Measurements from ENCODE around the gene U2SURP. TPM values are rescaled to one million over a fixed set of nuclear protein-coding genes. Genes with fewer than 3 reads are reported as not detected.

U2SURP gene
- total RNA-seq, 1 experiment from 2014 or later, result 132 TPM

DNA sequence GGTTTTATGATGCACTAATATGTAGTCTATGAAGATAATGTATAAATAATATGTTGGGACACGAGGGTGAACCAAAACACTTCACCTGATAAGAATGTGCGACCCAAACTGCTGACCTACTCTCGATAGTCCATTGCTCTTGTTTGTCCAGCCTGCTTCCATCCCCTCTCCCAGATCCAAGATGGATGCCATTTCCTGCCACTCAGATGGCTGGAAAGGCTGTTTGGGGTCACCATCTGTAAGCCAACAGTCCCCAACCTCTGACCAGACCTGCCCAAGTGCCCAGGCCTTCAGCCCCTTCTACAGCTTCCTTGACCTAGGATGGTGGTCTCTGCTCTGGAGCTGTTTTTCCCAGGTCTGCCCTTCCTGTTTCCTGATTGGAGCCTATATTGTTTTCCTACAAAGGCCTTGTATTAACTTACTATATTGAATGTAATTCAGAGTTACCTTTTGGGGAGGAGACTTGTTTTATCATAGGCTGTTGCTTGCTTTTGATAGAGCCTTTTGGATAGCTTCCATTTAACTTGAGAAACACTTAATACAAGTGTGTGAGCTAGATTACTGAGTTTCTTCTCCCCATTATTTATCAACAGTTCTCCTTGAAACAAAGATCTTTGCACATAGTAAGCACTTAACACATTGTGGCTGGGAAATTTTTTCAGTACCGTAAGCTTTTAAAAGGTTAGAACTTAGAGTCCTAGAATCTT, 32.9 kb upstream of the U2SURP start:
- no peak for ATAC-seq

DNA sequence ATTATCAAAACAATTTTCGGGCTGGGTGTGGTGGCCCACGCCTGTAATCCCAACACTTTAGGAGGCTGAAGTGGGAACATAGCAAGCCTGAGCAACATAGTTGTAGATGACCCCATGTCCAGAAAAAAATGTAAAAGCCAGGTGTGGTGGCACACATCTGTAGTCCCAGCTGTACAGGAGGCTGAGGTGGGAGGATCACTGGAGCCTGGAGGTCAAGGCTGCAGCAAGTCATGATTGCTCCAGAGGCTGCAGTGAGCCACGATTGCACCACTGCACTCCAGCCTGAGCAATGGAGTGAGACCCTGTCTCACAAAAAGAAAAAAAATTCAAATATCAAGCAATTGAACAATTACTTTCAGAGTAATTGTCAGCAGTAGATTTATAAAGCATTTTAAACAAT, 29.9 kb upstream of the U2SURP start:
- Histone ChIP-seq H3K27me3 (ENCODE audit: insufficient read depth, low read length) (no peaks in the 10 kb centered on the region), H3K9ac (ENCODE audit: low read length) (no peak overlapping the region), H2AFZ (ENCODE audit: low read depth, low read length, poor library complexity, severe bottlenecking) (no peak overlapping the region), H4K20me1 (ENCODE audit: insufficient read depth) (no peaks in the 10 kb centered on the region), H3K9me3 (ENCODE audit: control insufficient read depth in 1 of 2, insufficient read depth in 1 of 2, low read depth in 1 of 2, low read length in 2 of 2) (no peaks in the 10 kb centered on the region), H3K4me3 (replicated peaks in 1 of 2; ENCODE audit: low read depth in 1 of 2, low read length in 2 of 2) (no peak overlapping the region), H3K4me1 (ENCODE audit: control insufficient read depth in 1 of 2, insufficient read depth in 2 of 2, low read length in 2 of 2) (peaks cover 2 to 9% of the 10 kb centered on the region in 2 experiments; a peak in 3 of 4 replicates), H3K9me2 (ENCODE audit: insufficient read depth) (no peaks in the 10 kb centered on the region), H3K79me2 (ENCODE audit: insufficient read depth, low read length) (no peaks in the 10 kb centered on the region), H3K27ac (ENCODE audit: low read depth, low read length) (no peak overlapping the region), H3K4me2 (ENCODE audit: low read length) (no peak overlapping the region), H3K36me3 (ENCODE audit: control insufficient read depth in 1 of 2, insufficient read depth in 2 of 2, low read length in 2 of 2) (no peaks in the 10 kb centered on the region)
- intact Hi-C loops (cut with micrococcal nuclease), result no loop called here
- ATAC-seq, result no peak
- DNase-seq (ENCODE audit: low read depth, low spot score), result no peak
- ChIA-PET RAD21 (ENCODE audit: low non-redundant PET in 1 of 2, low total read pairs in 2 of 2, uncharacterized antibody in 2 of 2, unreplicated experiment in 2 of 2) (no interaction called here), POLR2A (no interaction called here), CTCF (no interaction called here)
- TF ChIP-seq SP1 (IDR thresholded peaks at IDR 0.05; ENCODE audit: low read depth) (no peak), SRF (IDR thresholded peaks at IDR 0.05; ENCODE audit: low read depth) (no peak)
- TF ChIP-seq, protein P1, sequence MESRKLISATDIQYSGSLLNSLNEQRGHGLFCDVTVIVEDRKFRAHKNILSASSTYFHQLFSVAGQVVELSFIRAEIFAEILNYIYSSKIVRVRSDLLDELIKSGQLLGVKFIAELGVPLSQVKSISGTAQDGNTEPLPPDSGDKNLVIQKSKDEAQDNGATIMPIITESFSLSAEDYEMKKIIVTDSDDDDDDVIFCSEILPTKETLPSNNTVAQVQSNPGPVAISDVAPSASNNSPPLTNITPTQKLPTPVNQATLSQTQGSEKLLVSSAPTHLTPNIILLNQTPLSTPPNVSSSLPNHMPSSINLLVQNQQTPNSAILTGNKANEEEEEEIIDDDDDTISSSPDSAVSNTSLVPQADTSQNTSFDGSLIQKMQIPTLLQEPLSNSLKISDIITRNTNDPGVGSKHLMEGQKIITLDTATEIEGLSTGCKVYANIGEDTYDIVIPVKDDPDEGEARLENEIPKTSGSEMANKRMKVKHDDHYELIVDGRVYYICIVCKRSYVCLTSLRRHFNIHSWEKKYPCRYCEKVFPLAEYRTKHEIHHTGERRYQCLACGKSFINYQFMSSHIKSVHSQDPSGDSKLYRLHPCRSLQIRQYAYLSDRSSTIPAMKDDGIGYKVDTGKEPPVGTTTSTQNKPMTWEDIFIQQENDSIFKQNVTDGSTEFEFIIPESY (IDR thresholded peaks at IDR 0.05; ENCODE audit: extremely low read depth, insufficient replicate concordance, low read length), result no peak
- no TSS peak for BruUV-seq (replicated peaks)

More for the DNA sequence above, 32.9 kb upstream of the U2SURP start:
- CTCF ChIA-PET, result interaction anchor here (0.8 to 1.3 kb wide), 2 partner anchors 19 to 140 kb away, joined by 3 to 5 read pairs; no protein-coding TSS in a partner anchor
- H3K4me1 ChIP-seq (ENCODE audit: control insufficient read depth in 1 of 2, insufficient read depth in 2 of 2, low read length in 2 of 2), result no peaks in the 10 kb centered on the region
- H3K9me2 ChIP-seq (ENCODE audit: insufficient read depth), result no peaks in the 10 kb centered on the region
- no peaks in the 10 kb centered on the region for H3K79me2 ChIP-seq (ENCODE audit: insufficient read depth, low read length)
- no peaks in the 10 kb centered on the region for H4K20me1 ChIP-seq (ENCODE audit: insufficient read depth)
- no peak overlapping the region for H3K9ac ChIP-seq (ENCODE audit: low read length)
- no peaks in the 10 kb centered on the region for H3K9me3 ChIP-seq (ENCODE audit: control insufficient read depth in 1 of 2, insufficient read depth in 1 of 2, low read depth in 1 of 2, low read length in 2 of 2)
- H2AFZ ChIP-seq (ENCODE audit: low read depth, low read length, poor library complexity, severe bottlenecking), result peak overlapping the region; percentile 81
- BruUV-seq (replicated peaks), result no TSS peak
- TF ChIP-seq, protein P2, sequence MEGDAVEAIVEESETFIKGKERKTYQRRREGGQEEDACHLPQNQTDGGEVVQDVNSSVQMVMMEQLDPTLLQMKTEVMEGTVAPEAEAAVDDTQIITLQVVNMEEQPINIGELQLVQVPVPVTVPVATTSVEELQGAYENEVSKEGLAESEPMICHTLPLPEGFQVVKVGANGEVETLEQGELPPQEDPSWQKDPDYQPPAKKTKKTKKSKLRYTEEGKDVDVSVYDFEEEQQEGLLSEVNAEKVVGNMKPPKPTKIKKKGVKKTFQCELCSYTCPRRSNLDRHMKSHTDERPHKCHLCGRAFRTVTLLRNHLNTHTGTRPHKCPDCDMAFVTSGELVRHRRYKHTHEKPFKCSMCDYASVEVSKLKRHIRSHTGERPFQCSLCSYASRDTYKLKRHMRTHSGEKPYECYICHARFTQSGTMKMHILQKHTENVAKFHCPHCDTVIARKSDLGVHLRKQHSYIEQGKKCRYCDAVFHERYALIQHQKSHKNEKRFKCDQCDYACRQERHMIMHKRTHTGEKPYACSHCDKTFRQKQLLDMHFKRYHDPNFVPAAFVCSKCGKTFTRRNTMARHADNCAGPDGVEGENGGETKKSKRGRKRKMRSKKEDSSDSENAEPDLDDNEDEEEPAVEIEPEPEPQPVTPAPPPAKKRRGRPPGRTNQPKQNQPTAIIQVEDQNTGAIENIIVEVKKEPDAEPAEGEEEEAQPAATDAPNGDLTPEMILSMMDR (IDR thresholded peaks at IDR 0.05 in 2 of 3, conservative IDR thresholded peaks at IDR 0.05 in 1 of 3; ENCODE audit: borderline replicate concordance in 1 of 3, insufficient read depth in 1 of 3, low read depth in 2 of 3, low read length in 2 of 3), result no peak
- no peak for TF ChIP-seq ZFX (IDR thresholded peaks at IDR 0.05)
- no peak for TF ChIP-seq SRF (IDR thresholded peaks at IDR 0.05; ENCODE audit: low read depth)
- no peak for TF ChIP-seq SP1 (IDR thresholded peaks at IDR 0.05; ENCODE audit: low read depth)
- no peak for TF ChIP-seq CEBPB (IDR thresholded peaks at IDR 0.05; ENCODE audit: low read depth)
- no peak for TF ChIP-seq RAD21 (IDR thresholded peaks at IDR 0.05; ENCODE audit: low read depth)
- no peak for TF ChIP-seq EGR1 (IDR thresholded peaks at IDR 0.05; ENCODE audit: low read depth)
- no peak for TF ChIP-seq YY1 (IDR thresholded peaks at IDR 0.05; ENCODE audit: extremely low read depth, insufficient replicate concordance, low read depth, low read length)
- DNase-seq (ENCODE audit: low read depth, low spot score), result no peak
- no peaks in the 10 kb centered on the region for H3K36me3 ChIP-seq (ENCODE audit: control insufficient read depth in 1 of 2, insufficient read depth in 2 of 2, low read length in 2 of 2)
- no peak overlapping the region for H3K4me3 ChIP-seq (replicated peaks in 1 of 2; ENCODE audit: low read depth in 1 of 2, low read length in 2 of 2)
- intact Hi-C loops (cut with micrococcal nuclease), result no loop called here
- RAD21 ChIA-PET (ENCODE audit: low non-redundant PET in 1 of 2, low total read pairs in 2 of 2, uncharacterized antibody in 2 of 2, unreplicated experiment in 2 of 2), result no interaction called here
- POLR2A ChIA-PET, result no interaction called here
- H3K27ac ChIP-seq (ENCODE audit: low read depth, low read length), result no peak overlapping the region
- no peak overlapping the region for H3K4me2 ChIP-seq (ENCODE audit: low read length)
- H3K27me3 ChIP-seq (ENCODE audit: insufficient read depth, low read length), result no peaks in the 10 kb centered on the region

Measured in HCT116 (cell line).